ENCODE data around the gene DLG2.

DLG2 gene

GRCh38 chr11:83923961-83924360 lies 1703.2 kb downstream of the DLG2 start:
- no peak for DNase-seq (ENCODE audit: low spot score)

- DNase-seq (ENCODE audit: low spot score), result no peak
Observed at GRCh38 chr11:83922953-83923352, 1704.2 kb downstream of the DLG2 start.

- DNase-seq (ENCODE audit: low spot score), result no peak
Observed at GRCh38 chr11:83922318-83922717, 1704.8 kb downstream of the DLG2 start.

- DNase-seq (ENCODE audit: low spot score), result no peak
Observed at GRCh38 chr11:83921447-83922192, 1705.5 kb downstream of the DLG2 start.

GRCh38 chr11:83918476-83918875 lies 1708.7 kb downstream of the DLG2 start:
- no peak for DNase-seq (ENCODE audit: low spot score)

GRCh38 chr11:83914995-83915394 lies 1712.1 kb downstream of the DLG2 start:
- no peak for DNase-seq (ENCODE audit: low spot score)

GRCh38 chr11:83909579-83910534 lies 1717.3 kb downstream of the DLG2 start:
- DNase-seq (ENCODE audit: low spot score), result no peak

GRCh38 chr11:83908298-83908856 lies 1718.8 kb downstream of the DLG2 start:
- DNase-seq (ENCODE audit: low spot score), result no peak

GRCh38 chr11:83895516-83895915 lies 1731.6 kb downstream of the DLG2 start:
- DNase-seq (ENCODE audit: low spot score), result no peak

- DNase-seq (ENCODE audit: low spot score), result peak; percentile 12
Observed at GRCh38 chr11:83881428-83881827, 1745.7 kb downstream of the DLG2 start.

GRCh38 chr11:83871054-83871453 lies 1756.1 kb downstream of the DLG2 start:
- no peak for DNase-seq (ENCODE audit: low spot score)

GRCh38 chr11:83866655-83867054 lies 1760.5 kb downstream of the DLG2 start:
- no peak for DNase-seq (ENCODE audit: low spot score)

GRCh38 chr11:83865636-83866461 lies 1761.3 kb downstream of the DLG2 start:
- no peak for DNase-seq (ENCODE audit: low spot score)

- no peak for DNase-seq (ENCODE audit: low spot score)
Observed at GRCh38 chr11:83864412-83865057, 1762.6 kb downstream of the DLG2 start.

- DNase-seq (ENCODE audit: low spot score), result no peak
Observed at GRCh38 chr11:83863272-83863671, 1763.9 kb downstream of the DLG2 start.

GRCh38 chr11:83862691-83863090 lies 1764.5 kb downstream of the DLG2 start:
- DNase-seq (ENCODE audit: low spot score), result no peak

- DNase-seq (ENCODE audit: low spot score), result no peak
Observed at GRCh38 chr11:83862033-83862432, 1765.1 kb downstream of the DLG2 start.

- no peak for DNase-seq (ENCODE audit: low spot score)
Observed at GRCh38 chr11:83858694-83859093, 1768.5 kb downstream of the DLG2 start.

GRCh38 chr11:83855237-83855636 lies 1771.9 kb downstream of the DLG2 start:
- DNase-seq (ENCODE audit: low spot score), result no peak

- DNase-seq (ENCODE audit: low spot score), result no peak
Observed at GRCh38 chr11:83852775-83853442, 1774.2 kb downstream of the DLG2 start.

GRCh38 chr11:83852012-83852411 lies 1775.1 kb downstream of the DLG2 start:
- no peak for DNase-seq (ENCODE audit: low spot score)

Measured in SW480 (cell line).